Adipose tissue (tissue), 3 donors: ENCODE measurements around the gene LRIT1. TPM values are rescaled to one million over a fixed set of nuclear protein-coding genes. Genes with fewer than 3 reads are reported as not detected.

Source experiments
- H3K27ac ChIP-seq: one replicate; pipeline ENCODE4 v1.5.1; 2013; ENCODE audit warnings: low read depth, low read length
- WGBS, 3 donors: extraction: QIAGEN DNeasy Blood & Tissue Kit; methylation state at CpG; one replicate each; pipeline ENCODE4 v1.1.7; 2013; 5-methylcytosine and 5-hydroxymethylcytosine counted together
- polyA plus RNA-seq, 3 donors: library from polyadenylated mRNA; stranded (reverse); fragments of 200-250 nt; gene quantifications; one replicate each; pipeline ENCODE4 v1.2.3, GENCODE V29; 2013
- donor health status: healthy with polysubstance abuse.
- donor health status: Bipolar disorder and iron deficiency.
- donor health status: healthy.

Gene LRIT1
- polyA plus RNA-seq, 3 donors = not detected

GRCh38 chr10:84198206-84198915 lies 43.0 kb downstream of the LRIT1 start:
- WGBS, 3 donors = 82 to 83% (median 82%) methylated on average over 7 of the region's 7 CpGs
- H3K27ac ChIP-seq = no peak overlapping the region

GRCh38 chr10:84197643-84198042 lies 43.7 kb downstream of the LRIT1 start:
- no peak overlapping the region for H3K27ac ChIP-seq
- 70 to 78% (median 74%) methylated on average over 5 of the region's 5 CpGs for WGBS, 3 donors

- WGBS, 3 donors = 58 to 69% (median 64%) methylated on average over 5 of the region's 5 CpGs
- no peak overlapping the region for H3K27ac ChIP-seq
Observed at GRCh38 chr10:84196941-84197340, 44.4 kb downstream of the LRIT1 start.

- WGBS, 3 donors = 18 to 25% (median 20%) methylated on average over 4 of the region's 4 CpGs
- no peak overlapping the region for H3K27ac ChIP-seq
Observed at GRCh38 chr10:84196083-84196482, 45.3 kb downstream of the LRIT1 start.

GRCh38 chr10:84195044-84195830 lies 46.1 kb downstream of the LRIT1 start:
- WGBS, 3 donors = 15 to 19% (median 15%) methylated on average over 43 of the region's 43 CpGs
- no peak overlapping the region for H3K27ac ChIP-seq

- 1 to 3% (median 2%) methylated on average over 50 to 61 of the region's 61 CpGs for WGBS, 3 donors
Observed at GRCh38 chr10:84194424-84195043, 46.8 kb downstream of the LRIT1 start, which contains the start of gene CDHR1. CDHR1 (plus strand) TSS chr10:84194537; CDS start chr10:84194761, 224 bp downstream.

GRCh38 chr10:84193846-84194423 lies 47.4 kb downstream of the LRIT1 start:
- WGBS, 3 donors = 25 to 38% (median 28%) methylated on average over 5 of the region's 5 CpGs
- no peak overlapping the region for H3K27ac ChIP-seq

More at GRCh38 chr10:84194424-84195043, 46.8 kb downstream of the LRIT1 start, which contains the start of gene CDHR1:
- no peak within 1 kb of the TSS for H3K27ac ChIP-seq

GRCh38 chr10:84193327-84193726 lies 48.0 kb downstream of the LRIT1 start:
- WGBS, 3 donors = 88 to 100% (median 93%) methylated on average over 2 of the region's 2 CpGs
- no peak overlapping the region for H3K27ac ChIP-seq

- WGBS, 3 donors = 65 to 77% (median 75%) methylated on average over 5 of the region's 5 CpGs
Observed at GRCh38 chr10:84191106-84191505, 50.2 kb downstream of the LRIT1 start.

GRCh38 chr10:84190621-84191020 lies 50.7 kb downstream of the LRIT1 start:
- H3K27ac ChIP-seq = no peak overlapping the region
- 75 to 90% (median 84%) methylated on average over 3 of the region's 3 CpGs for WGBS, 3 donors

More at GRCh38 chr10:84191106-84191505, 50.2 kb downstream of the LRIT1 start:
- H3K27ac ChIP-seq = no peak overlapping the region

- 55 to 71% (median 69%) methylated on average over 3 of the region's 3 CpGs for WGBS, 3 donors
- H3K27ac ChIP-seq = no peak overlapping the region
Observed at GRCh38 chr10:84188815-84189214, 52.5 kb downstream of the LRIT1 start.

GRCh38 chr10:84185526-84186175 lies 55.7 kb downstream of the LRIT1 start:
- 54 to 76% (median 74%) methylated on average over 11 of the region's 11 CpGs for WGBS, 3 donors
- no peak overlapping the region for H3K27ac ChIP-seq

- no peak overlapping the region for H3K27ac ChIP-seq
- WGBS, 3 donors = 67 to 80% (median 73%) methylated on average over 4 of the region's 4 CpGs
Observed at GRCh38 chr10:84184517-84184916, 56.8 kb downstream of the LRIT1 start.

- no peak overlapping the region for H3K27ac ChIP-seq
- WGBS, 3 donors = 84 to 93% (median 86%) methylated on average over 5 of the region's 5 CpGs
Observed at GRCh38 chr10:84181631-84182030, 59.7 kb downstream of the LRIT1 start.

Other genes starting within 250 kb of the LRIT1 start
- gene GHITM, start 102.0 kb downstream of the LRIT1 start, polyA plus RNA-seq = 100 to 1,000 TPM in 2 of 3 donors, 10 to 100 TPM in 1; 80.2 to 190 (median 163) TPM
- gene GPR15LG, start 67.7 kb downstream of the LRIT1 start, polyA plus RNA-seq = under 1 TPM in 1 of 3 donors, not detected in 2; 0.25 TPM
- gene CDHR1, start 47.0 kb downstream of the LRIT1 start, polyA plus RNA-seq = under 1 TPM; 0.06 to 0.15 (median 0.11) TPM
- gene LRIT2, start 16.0 kb downstream of the LRIT1 start, polyA plus RNA-seq = not detected
- gene RGR, start 3.5 kb upstream of the LRIT1 start, polyA plus RNA-seq = 1 to 10 TPM in 1 of 3 donors, under 1 TPM in 1, not detected in 1; 0.24 to 1.5 TPM
- 10 to 100 TPM in 1 of 3 donors, 1 to 10 TPM in 2; 4.3 to 16.1 (median 9.2) TPM for gene CCSER2, start 87.0 kb upstream of the LRIT1 start, polyA plus RNA-seq